ENCODE data around the gene SLC39A2.
"Not testable (repeated sequence)": the region's sequence is repeated elsewhere in the genome, so short reads cannot be mapped to it uniquely, and the experiment has no call there.

SLC39A2 gene

GRCh38 chr14:21026274-21026987 is 27.3 kb downstream of the SLC39A2 start:
- no peak for DNase-seq

- DNase-seq: no peak
Observed at GRCh38 chr14:21026988-21027315, 27.9 kb downstream of the SLC39A2 start.

- DNase-seq: no peak
Observed at GRCh38 chr14:21029917-21030316, 30.8 kb downstream of the SLC39A2 start, which contains the start of gene TPPP2. Gene TPPP2, plus strand, starts transcription at chr14:21030217. Its CDS starts 365 bp downstream, at chr14:21030582.

- no peak for DNase-seq
Observed at GRCh38 chr14:21030531-21030930, 31.4 kb downstream of the SLC39A2 start.

- no peak for DNase-seq
Observed at GRCh38 chr14:21032326-21033132, 33.4 kb downstream of the SLC39A2 start.

GRCh38 chr14:21033133-21033698 is 34.1 kb downstream of the SLC39A2 start:
- DNase-seq: no peak

- DNase-seq: no peak
Observed at GRCh38 chr14:21034707-21035106, 35.6 kb downstream of the SLC39A2 start, which contains the start of gene RNASE13. Gene RNASE13, minus strand, starts transcription at chr14:21034807. Its CDS starts 519 bp downstream, at chr14:21034288.

GRCh38 chr14:21036751-21037150 is 37.7 kb downstream of the SLC39A2 start:
- no peak for DNase-seq

GRCh38 chr14:21037156-21037555 is 38.1 kb downstream of the SLC39A2 start:
- DNase-seq: no peak

- peak; percentile 87 to 95 for DNase-seq
Observed at GRCh38 chr14:21038441-21039422, 39.6 kb downstream of the SLC39A2 start.

GRCh38 chr14:21039585-21040369 is 40.7 kb downstream of the SLC39A2 start:
- DNase-seq: peak; percentile 49 to 85

GRCh38 chr14:21040370-21040925 is 41.4 kb downstream of the SLC39A2 start:
- no peak for DNase-seq

- not testable (repeated sequence) for DNase-seq
Observed at GRCh38 chr14:21040941-21041340, 41.8 kb downstream of the SLC39A2 start.

GRCh38 chr14:21041676-21042433 is 42.8 kb downstream of the SLC39A2 start, which contains the start of gene RNASE7:
Gene RNASE7, plus strand, starts transcription at chr14:21042362. Its CDS starts 631 bp downstream, at chr14:21042993.
- no peak for DNase-seq

- DNase-seq: no peak
Observed at GRCh38 chr14:21042918-21043317, 43.8 kb downstream of the SLC39A2 start.

GRCh38 chr14:21043387-21043973 is 44.4 kb downstream of the SLC39A2 start:
- DNase-seq: no peak

GRCh38 chr14:21043974-21044618 is 45.0 kb downstream of the SLC39A2 start:
- no peak for DNase-seq

- DNase-seq: no peak
Observed at GRCh38 chr14:21047378-21047781, 48.3 kb downstream of the SLC39A2 start.

GRCh38 chr14:21048638-21049037 is 49.5 kb downstream of the SLC39A2 start:
- DNase-seq: no peak
